ENCODE data around the gene RIMBP2.

RIMBP2 gene

GRCh38 chr12:130357729-130358330 lies 358.3 kb downstream of the RIMBP2 start:
- DNase-seq (ENCODE audit: low read depth), result no peak

- no peak for DNase-seq (ENCODE audit: low read depth)
Observed at GRCh38 chr12:130357241-130357640, 358.9 kb downstream of the RIMBP2 start.

- no peak for DNase-seq (ENCODE audit: low read depth)
Observed at GRCh38 chr12:130356222-130356621, 359.9 kb downstream of the RIMBP2 start.

- DNase-seq (ENCODE audit: low read depth), result no peak
Observed at GRCh38 chr12:130354407-130354806, 361.7 kb downstream of the RIMBP2 start.

GRCh38 chr12:130353081-130353480 lies 363.0 kb downstream of the RIMBP2 start:
- DNase-seq (ENCODE audit: low read depth), result no peak

- DNase-seq (ENCODE audit: low read depth), result no peak
Observed at GRCh38 chr12:130351326-130351725, 364.8 kb downstream of the RIMBP2 start.

GRCh38 chr12:130350715-130351114 lies 365.4 kb downstream of the RIMBP2 start:
- DNase-seq (ENCODE audit: low read depth), result no peak

- no peak for DNase-seq (ENCODE audit: low read depth)
Observed at GRCh38 chr12:130347588-130347987, 368.5 kb downstream of the RIMBP2 start.
